CD4-positive, alpha-beta memory T cell (primary cell): ENCODE results near the gene SLC15A3. TPM values are rescaled to one million over a fixed set of nuclear protein-coding genes. Genes with fewer than 3 reads are reported as not detected.
A peak's percentile ranks its signal among the peaks of the same experiment; 100 is the strongest.

Experiments used
- CTCF ChIA-PET: fragments of 350-600 bp; sonication (Branson Sonifier 250); formaldehyde crosslinking; loops from one replicate; lab custom pipeline; 2021; ENCODE audit warnings: inconsistent platforms; ENCODE audit not compliant: partially characterized antibody; lab: Charles Lee
- POLR2A ChIA-PET: fragments of 350-600 bp; sonication (Branson Sonifier 250); formaldehyde crosslinking; loops from one replicate; lab custom pipeline; 2021; ENCODE audit not compliant: partially characterized antibody; lab: Charles Lee
- DNase-seq, 5 donors: peaks; one replicate each; pipeline versions ENCODE4 v3.0.0 to v3.0.0-alpha.2; 2020 to 2022; ENCODE audit warnings: mixed read lengths in 1 of 5
- H3K27ac ChIP-seq: one replicate; pipeline ENCODE4 v1.7.0; 2013; ENCODE audit warnings: low read depth, low read length
- H3K27me3 ChIP-seq: 2 replicates; pipeline ENCODE4 v1.7.0; 2013; ENCODE audit warnings: mild to moderate bottlenecking, low read length, moderate library complexity; ENCODE audit not compliant: insufficient read depth
- H3K36me3 ChIP-seq: 2 replicates; pipeline ENCODE4 v1.7.0; 2013; ENCODE audit warnings: mild to moderate bottlenecking, low read length, moderate library complexity; ENCODE audit not compliant: insufficient read depth
- H3K4me1 ChIP-seq: 2 replicates; pipeline ENCODE4 v1.7.0; 2013; ENCODE audit warnings: mild to moderate bottlenecking, low read length, moderate library complexity; ENCODE audit not compliant: insufficient read depth
- H3K4me3 ChIP-seq, 2 donors: one replicate each; pipeline ENCODE4 v1.7.0; 2013; ENCODE audit warnings: low read length in 2 of 2, mild to moderate bottlenecking in 1 of 2
- H3K9me3 ChIP-seq, 2 donors: one replicate each; pipeline ENCODE4 v1.7.0; 2013; ENCODE audit warnings: low read length in 2 of 2, control low read depth in 1 of 2; ENCODE audit not compliant: control insufficient read depth in 1 of 2
- H3K27ac Mint-ChIP-seq, 7 donors: one replicate each; pipeline ENCODE4 v1.8.0; 2020 to 2021; ENCODE audit warnings: mixed read lengths in 7 of 7, mild to moderate bottlenecking in 6 of 7, inconsistent platforms in 3 of 7, moderate library complexity in 3 of 7
- H3K27me3 Mint-ChIP-seq, 2 donors: one replicate each; pipeline ENCODE4 v1.8.0; 2020 to 2021; ENCODE audit warnings: mixed read lengths in 2 of 2
- H3K36me3 Mint-ChIP-seq, 2 donors: one replicate each; pipeline ENCODE4 v1.8.0; 2020 to 2021; ENCODE audit warnings: mixed read lengths in 2 of 2, inconsistent platforms in 1 of 2, mild to moderate bottlenecking in 1 of 2
- H3K4me1 Mint-ChIP-seq, 4 donors: one replicate each; pipeline ENCODE4 v1.8.0; 2020 to 2021; ENCODE audit warnings: mixed read lengths in 4 of 4, mild to moderate bottlenecking in 1 of 4
- H3K4me3 Mint-ChIP-seq, 8 donors: one replicate each; pipeline ENCODE4 v1.8.0; 2020 to 2021; ENCODE audit warnings: mixed read lengths in 8 of 8, mild to moderate bottlenecking in 7 of 8, moderate library complexity in 6 of 8, inconsistent platforms in 3 of 8
- H3K9me3 Mint-ChIP-seq, 8 donors: one replicate each; pipeline ENCODE4 v1.8.0; 2020 to 2021; ENCODE audit warnings: mixed read lengths in 8 of 8, mild to moderate bottlenecking in 5 of 8, inconsistent platforms in 3 of 8, moderate library complexity in 1 of 8
- intact Hi-C: fragments of 100-400 bp; cut with micrococcal nuclease; formaldehyde crosslinking; loops from one replicate; pipeline ENCODE4 v1.15.1; 2023
- polyA plus RNA-seq, 2 donors: library from polyadenylated mRNA; unstranded; fragments of 300-500 nt; fragmentation: Illumina TruSeq; gene quantifications; one replicate each; pipeline ENCODE4 v1.2.3, GENCODE V29; 2021
- total RNA-seq, 2 experiments: library from RNA; stranded (reverse); gene quantifications; one replicate each; pipeline ENCODE4 v1.2.3, GENCODE V29; 2021

Gene SLC15A3
- total and polyA plus RNA-seq, 4 experiments from 2014 or later: 0.29 to 5.4 (median 4.6) TPM; not detected in 1

DNA sequence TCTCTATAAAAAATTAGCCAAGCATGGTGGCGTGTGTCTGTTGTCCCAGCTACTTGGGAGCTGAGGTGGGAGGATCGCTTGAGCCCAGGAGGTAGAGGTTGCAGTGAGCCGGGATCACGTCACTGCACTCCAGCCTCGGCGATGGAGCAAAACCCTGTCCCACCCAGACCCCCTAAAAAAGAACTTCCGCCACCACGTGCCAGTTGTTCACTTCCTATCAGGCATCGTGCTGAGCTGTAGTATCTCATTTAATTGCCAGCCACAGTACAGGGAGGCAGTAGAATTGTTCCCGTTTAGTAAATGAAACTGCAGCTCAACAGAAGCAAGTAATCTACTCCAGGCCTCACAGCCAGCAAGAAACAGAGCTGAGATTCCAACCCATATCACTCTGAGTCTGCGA is 30.7 kb downstream of the SLC15A3 start:
- H3K4me3 ChIP-seq: no peak overlapping the region
- Mint-ChIP-seq H3K9me3 (no peaks in the 10 kb centered on the region), H3K4me1 (peaks cover 6 to 34% (median 19%) of the 10 kb centered on the region in 4 donors), H3K4me3 (no peak overlapping the region), H3K27ac (no peak overlapping the region), H3K36me3 (peaks cover 49 to 52% of the 10 kb centered on the region in 2 donors), H3K27me3 (peaks cover 4 to 10% of the 10 kb centered on the region in 2 donors)
- H3K27me3 ChIP-seq: peaks cover 11% of the 10 kb centered on the region
- ChIA-PET CTCF (interaction anchor here (1.2 to 1.6 kb wide), 3 partner anchors 10 to 48 kb away, joined by 3 to 4 read pairs (median 4); no protein-coding TSS in a partner anchor), POLR2A (interaction anchor here (0.6 kb wide), 1 partner anchor 8 kb away, joined by 3 read pairs; no protein-coding TSS in a partner anchor)
- peaks cover 27% of the 10 kb centered on the region for H3K4me1 ChIP-seq
- H3K27ac ChIP-seq: no peak overlapping the region
- intact Hi-C loops: no loop called here
- H3K9me3 ChIP-seq: no peaks in the 10 kb centered on the region
- DNase-seq: no peak
- H3K36me3 ChIP-seq: peaks cover 41% of the 10 kb centered on the region

DNA sequence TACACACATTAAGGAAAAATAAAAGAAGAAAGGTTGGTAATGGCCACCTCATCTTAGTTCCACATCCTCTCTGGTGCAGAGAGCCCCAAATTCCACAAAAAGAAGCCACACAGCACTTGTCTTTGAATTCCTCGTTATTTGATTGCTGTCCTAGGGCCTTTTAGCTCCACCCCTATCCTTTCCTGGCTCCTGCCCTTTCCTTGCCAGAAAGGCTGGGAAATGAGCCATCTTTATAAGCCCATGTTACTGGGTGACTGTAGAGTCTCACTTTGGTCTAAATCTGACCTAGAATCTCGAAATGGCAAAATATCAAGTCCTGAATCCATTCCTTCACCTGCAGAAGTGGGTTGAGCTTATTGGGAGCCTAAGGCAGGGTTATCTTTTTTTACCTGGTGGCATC is 32.0 kb downstream of the SLC15A3 start:
- H3K27me3 ChIP-seq: peaks cover 8% of the 10 kb centered on the region
- Mint-ChIP-seq H3K36me3 (peaks cover 49 to 58% of the 10 kb centered on the region in 2 donors), H3K27me3 (peaks cover 0 to 7% of the 10 kb centered on the region in 2 donors), H3K4me1 (peaks cover 15 to 36% (median 26%) of the 10 kb centered on the region in 4 donors), H3K27ac (no peak overlapping the region), H3K4me3 (no peak overlapping the region), H3K9me3 (no peaks in the 10 kb centered on the region)
- H3K36me3 ChIP-seq: peaks cover 41% of the 10 kb centered on the region
- no peak overlapping the region for H3K27ac ChIP-seq
- intact Hi-C loops: no loop called here
- no peaks in the 10 kb centered on the region for H3K9me3 ChIP-seq
- ChIA-PET CTCF (no interaction called here), POLR2A (interaction anchor here (1.3 kb wide), 1 partner anchor 14 kb away, joined by 4 read pairs; the partner anchor contains the start of gene PRPF19)
- peaks cover 32% of the 10 kb centered on the region for H3K4me1 ChIP-seq
- DNase-seq: no peak
- no peak overlapping the region for H3K4me3 ChIP-seq

DNA sequence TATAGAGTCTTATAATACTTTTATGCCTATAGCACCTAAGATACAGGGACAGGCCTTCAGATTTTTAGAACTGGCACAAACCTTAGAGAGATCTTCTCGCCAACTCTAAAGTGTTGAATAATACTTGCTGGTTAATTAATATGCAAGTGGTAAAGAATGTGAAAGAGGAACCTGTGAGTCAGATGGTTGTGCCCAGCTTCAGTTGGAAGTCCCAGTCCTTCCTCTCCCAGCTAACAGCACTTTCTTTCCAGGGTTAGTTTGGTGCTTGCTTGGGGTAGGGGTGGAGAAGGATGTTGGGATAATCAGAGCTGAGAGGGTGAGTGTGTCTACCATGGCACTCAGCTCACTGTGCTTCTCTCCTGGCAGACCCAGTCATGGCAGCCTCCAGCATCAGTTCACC is 32.7 kb downstream of the SLC15A3 start:
- peaks cover 49 to 60% of the 10 kb centered on the region in 2 donors for H3K36me3 Mint-ChIP-seq
- H3K27ac ChIP-seq: no peak overlapping the region
- POLR2A ChIA-PET: interaction anchor here (1.3 kb wide), 1 partner anchor 13 kb away, joined by 4 read pairs; the partner anchor contains the start of gene PRPF19

DNA sequence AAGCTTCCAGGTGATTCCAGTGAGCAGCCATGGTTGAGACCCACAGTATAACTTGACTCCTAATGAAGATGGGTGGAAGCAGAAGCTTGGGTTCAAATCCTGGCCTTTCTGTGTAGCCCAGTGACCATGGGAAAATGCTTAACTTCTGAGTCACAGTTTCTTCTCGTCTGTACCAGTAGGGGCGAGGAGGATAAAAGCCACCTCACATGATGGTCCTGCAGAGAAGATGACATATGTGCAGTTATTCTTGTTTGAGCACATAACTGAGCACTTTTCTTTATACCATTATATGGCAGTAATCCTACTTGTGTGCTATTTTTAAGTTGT is 33.1 kb downstream of the SLC15A3 start:
- peaks cover 2% of the 10 kb centered on the region for H3K27me3 ChIP-seq
- H3K4me3 ChIP-seq: no peak overlapping the region
- Mint-ChIP-seq H3K4me3 (no peak overlapping the region), H3K4me1 (peaks cover 17 to 39% (median 26%) of the 10 kb centered on the region in 4 donors), H3K27me3 (peaks cover 0 to 7% of the 10 kb centered on the region in 2 donors), H3K9me3 (no peaks in the 10 kb centered on the region), H3K27ac (no peak overlapping the region), H3K36me3 (peaks cover 49 to 62% of the 10 kb centered on the region in 2 donors)
- no peak for DNase-seq
- H3K4me1 ChIP-seq: peaks cover 26% of the 10 kb centered on the region
- ChIA-PET CTCF (interaction anchor here (1.5 kb wide), 2 partner anchors 12 to 21 kb away, joined by 3 read pairs; partner anchors contain the start of gene PRPF19), POLR2A (interaction anchor here (1.3 kb wide), 1 partner anchor 13 kb away, joined by 4 read pairs; the partner anchor contains the start of gene PRPF19)
- intact Hi-C loops: no loop called here
- H3K36me3 ChIP-seq: peaks cover 41% of the 10 kb centered on the region
- H3K27ac ChIP-seq: no peak overlapping the region
- no peaks in the 10 kb centered on the region for H3K9me3 ChIP-seq

More for the DNA sequence above, 32.7 kb downstream of the SLC15A3 start:
- H3K36me3 ChIP-seq: peaks cover 41% of the 10 kb centered on the region
- H3K4me1 Mint-ChIP-seq: peaks cover 18 to 38% (median 27%) of the 10 kb centered on the region in 4 donors
- peaks cover 29% of the 10 kb centered on the region for H3K4me1 ChIP-seq
- H3K4me3 ChIP-seq: no peak overlapping the region
- no peak for DNase-seq
- no peak overlapping the region for H3K4me3 Mint-ChIP-seq
- CTCF ChIA-PET: no interaction called here
- H3K27ac Mint-ChIP-seq: no peak overlapping the region
- peaks cover 4% of the 10 kb centered on the region for H3K27me3 ChIP-seq
- intact Hi-C loops: no loop called here
- peaks cover 0 to 7% of the 10 kb centered on the region in 2 donors for H3K27me3 Mint-ChIP-seq
- H3K9me3 ChIP-seq: no peaks in the 10 kb centered on the region
- no peaks in the 10 kb centered on the region for H3K9me3 Mint-ChIP-seq

DNA sequence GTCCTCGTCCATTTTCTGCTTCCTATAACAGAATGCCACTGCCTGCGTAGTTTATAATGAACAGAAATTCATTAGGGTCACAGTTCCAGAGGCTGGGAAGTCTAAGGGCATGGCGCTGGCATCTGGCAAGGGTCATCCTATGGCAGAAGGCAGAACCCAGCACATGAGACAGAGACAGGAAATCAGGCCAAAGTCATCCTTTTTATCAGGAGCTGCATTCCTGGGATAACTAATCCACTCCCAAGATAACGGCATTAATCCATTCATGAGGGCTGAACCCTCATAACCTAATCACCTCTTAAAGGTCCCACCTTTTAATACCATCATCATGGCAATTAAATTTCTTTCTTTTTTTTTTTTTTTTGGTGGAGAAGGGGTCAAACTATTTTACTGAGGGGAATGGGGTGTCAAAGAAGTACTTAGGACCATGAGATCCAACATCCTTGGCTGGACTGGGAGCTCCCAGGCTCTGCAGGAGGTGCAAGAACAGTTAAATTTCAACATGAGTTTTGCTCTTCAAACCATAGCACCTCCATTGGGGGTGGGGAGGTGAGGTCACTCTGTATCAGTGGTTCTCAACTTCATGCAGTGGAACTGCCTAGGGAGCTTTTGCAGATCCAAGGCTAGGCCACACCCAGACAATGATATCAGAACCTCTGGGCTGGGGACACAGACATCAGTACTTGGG is 33.6 kb downstream of the SLC15A3 start:
- no peaks in the 10 kb centered on the region for H3K9me3 ChIP-seq
- Mint-ChIP-seq H3K4me3 (no peak overlapping the region), H3K9me3 (no peaks in the 10 kb centered on the region), H3K36me3 (peaks cover 48 to 64% of the 10 kb centered on the region in 2 donors), H3K4me1 (peaks cover 18 to 39% (median 28%) of the 10 kb centered on the region in 4 donors), H3K27me3 (peaks cover 0 to 6% of the 10 kb centered on the region in 2 donors), H3K27ac (no peak overlapping the region)
- peaks cover 41% of the 10 kb centered on the region for H3K36me3 ChIP-seq
- H3K27me3 ChIP-seq: no peaks in the 10 kb centered on the region
- ChIA-PET CTCF (interaction anchor here (1.1 to 1.5 kb wide), 3 partner anchors 12 to 22 kb away, joined by 3 read pairs; partner anchors contain the start of gene PRPF19), POLR2A (interaction anchor here (1.2 kb wide), 1 partner anchor 13 kb away, joined by 6 read pairs; no protein-coding TSS in a partner anchor)
- intact Hi-C loops: no loop called here
- DNase-seq: no peak
- no peak overlapping the region for H3K4me3 ChIP-seq
- H3K4me1 ChIP-seq: peaks cover 24% of the 10 kb centered on the region
- H3K27ac ChIP-seq: no peak overlapping the region

DNA sequence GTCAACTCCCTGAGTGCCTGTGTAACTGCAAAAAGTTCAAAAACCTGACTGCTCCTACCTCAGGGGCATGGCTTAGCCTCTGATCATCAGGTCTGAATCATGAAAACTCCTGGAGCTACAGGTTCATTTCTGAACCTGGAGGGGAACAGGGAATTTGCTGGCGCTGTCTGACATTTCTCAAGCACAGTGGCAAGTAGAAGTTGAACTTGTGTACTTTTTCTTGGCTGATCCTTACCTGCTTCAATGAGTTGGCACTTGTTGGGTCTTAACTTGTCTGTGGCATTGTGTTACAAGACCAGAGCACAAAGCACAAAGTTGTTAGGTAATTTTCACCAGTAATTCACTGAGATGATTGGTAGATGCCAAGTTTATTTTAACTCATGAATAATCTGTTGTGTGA is 34.7 kb downstream of the SLC15A3 start:
- no peak overlapping the region for H3K27ac ChIP-seq
- Mint-ChIP-seq H3K27ac (peak overlapping the region in 5 of 7 donors; percentile 14 to 82 (median 43)), H3K9me3 (no peaks in the 10 kb centered on the region), H3K4me1 (peaks cover 20 to 46% (median 35%) of the 10 kb centered on the region in 4 donors), H3K4me3 (peak overlapping the region in 3 of 8 donors; percentile 5 to 55 (median 55)), H3K36me3 (peaks cover 37 to 56% of the 10 kb centered on the region in 2 donors), H3K27me3 (peaks cover 0 to 2% of the 10 kb centered on the region in 2 donors)
- ChIA-PET POLR2A (interaction anchor here (0.6 to 3.1 kb wide), 2 partner anchors 119 to 212 kb away, joined by 3 to 12 read pairs; no protein-coding TSS in a partner anchor), CTCF (interaction anchor here (1.1 to 1.4 kb wide), 2 partner anchors 12 to 211 kb away, joined by 3 read pairs; no protein-coding TSS in a partner anchor)
- peaks cover 34% of the 10 kb centered on the region for H3K4me1 ChIP-seq
- no peak for DNase-seq
- H3K27me3 ChIP-seq: no peaks in the 10 kb centered on the region
- H3K4me3 ChIP-seq: no peak overlapping the region
- peaks cover 33% of the 10 kb centered on the region for H3K36me3 ChIP-seq
- intact Hi-C loops: no loop called here
- H3K9me3 ChIP-seq: no peaks in the 10 kb centered on the region
